ENCODE results near the gene HOXA2.

GRCh38 chr7:27083646-27084045 lies 18.8 kb downstream of the HOXA2 start:
- TF ChIP-seq CTCF (IDR thresholded peaks at IDR 0.05; ENCODE audit: low read depth, low read length) (no peak), MYC (IDR thresholded peaks at IDR 0.05; ENCODE audit: low read depth, low read length) (no peak), POLR2A (IDR thresholded peaks at IDR 0.05; ENCODE audit: extremely low read depth, insufficient read length) (no peak)
